CD4-positive, alpha-beta T cell (primary cell): ENCODE data around the gene DOCK4. TPM values are rescaled to one million over a fixed set of nuclear protein-coding genes. Genes with fewer than 3 reads are reported as not detected.

ENCODE experiments used
- ATAC-seq: fragments of 200-7000 bp; cut with Tn5 transposase; one replicate; pipeline ENCODE4 v1.10.0; 2022; ENCODE audit warnings: mild to moderate bottlenecking; ENCODE audit not compliant: poor library complexity
- CTCF ChIA-PET: fragments of 350-600 bp; sonication (Branson Sonifier 250); formaldehyde crosslinking; loops from one replicate; lab custom pipeline; 2021; ENCODE audit warnings: antibody characterized with exemption, inconsistent platforms; lab: Charles Lee
- POLR2A ChIA-PET: fragments of 350-600 bp; sonication (Branson Sonifier 250); formaldehyde crosslinking; loops from one replicate; lab custom pipeline; 2021; ENCODE audit warnings: antibody characterized with exemption, inconsistent platforms; lab: Charles Lee
- DNase-seq, 14 experiments: peaks; one replicate each; pipeline ENCODE4 v3.0.0-alpha.2; 2013 to 2020; ENCODE audit warnings: mixed read lengths in 2 of 14
- H3K27ac ChIP-seq, 2 donors: one replicate each; pipeline versions ENCODE4 v1.5.1 to v1.7.0; 2013; ENCODE audit warnings: low read length in 2 of 2, low read depth in 1 of 2, mild to moderate bottlenecking in 1 of 2
- H3K27me3 ChIP-seq, 2 experiments: 1 replicate in 1 of 2; 2 replicates in 1 of 2; pipeline versions ENCODE4 v1.6.1 to v1.7.0; 2013; ENCODE audit warnings: low read length in 2 of 2, control low read depth in 1 of 2, mild to moderate bottlenecking in 1 of 2, moderate library complexity in 1 of 2; ENCODE audit not compliant: insufficient read depth in 2 of 2, control insufficient read depth in 1 of 2
- H3K36me3 ChIP-seq: one replicate; pipeline ENCODE4 v1.6.1; 2013; ENCODE audit warnings: low read length, control low read depth; ENCODE audit not compliant: insufficient read depth
- H3K4me1 ChIP-seq: one replicate; pipeline ENCODE4 v1.6.1; 2013; ENCODE audit warnings: low read length, control low read depth; ENCODE audit not compliant: insufficient read depth
- H3K4me3 ChIP-seq: one replicate; pipeline ENCODE4 v1.5.1; 2013; ENCODE audit warnings: mild to moderate bottlenecking, low read length, moderate library complexity
- H3K9me3 ChIP-seq, 2 experiments: 1 replicate in 1 of 2; 2 replicates in 1 of 2; pipeline versions ENCODE4 v1.6.1 to v1.7.0; 2013; ENCODE audit warnings: low read length in 2 of 2, mild to moderate bottlenecking in 2 of 2, control low read depth in 1 of 2, moderate library complexity in 1 of 2; ENCODE audit not compliant: control insufficient read depth in 1 of 2, insufficient read depth in 1 of 2
- H3K27ac Mint-ChIP-seq: one replicate; pipeline ENCODE4 v1.8.0; 2020; ENCODE audit warnings: mixed read lengths
- H3K27me3 Mint-ChIP-seq: one replicate; pipeline ENCODE4 v1.8.0; 2021; ENCODE audit warnings: mixed read lengths
- H3K36me3 Mint-ChIP-seq: one replicate; pipeline ENCODE4 v1.8.0; 2021; ENCODE audit warnings: low read depth, mixed read lengths
- H3K4me1 Mint-ChIP-seq: one replicate; pipeline ENCODE4 v1.8.0; 2021; ENCODE audit warnings: low read depth, mixed read lengths
- H3K4me3 Mint-ChIP-seq: one replicate; pipeline ENCODE4 v1.8.0; 2020; ENCODE audit warnings: mild to moderate bottlenecking, mixed read lengths
- H3K9me3 Mint-ChIP-seq: one replicate; pipeline ENCODE4 v1.8.0; 2020; ENCODE audit warnings: mixed read lengths
- CTCF ChIP-seq: fragments of 200-600 bp; IDR thresholded peaks from one replicate; pipeline ENCODE4 v1.8.0; 2022; ENCODE audit warnings: antibody characterized with exemption, mild to moderate bottlenecking
- intact Hi-C, 2 experiments: fragments of 100-400 bp; cut with DNase I in 1 of 2; cut with micrococcal nuclease in 1 of 2; formaldehyde crosslinking; loops; one replicate each; pipeline versions ENCODE4 v1.15.1 to v1.9.0; 2023 to 2025; cut with DNase I, micrococcal nuclease
- total RNA-seq, 174 experiments: library from RNA in 2 of 174; stranded (reverse) in 2 of 174; gene quantifications; one replicate each; pipeline ENCODE4 v1.2.3 and lab custom pipeline; 2021 to 2026

Gene DOCK4
- total RNA-seq, 2 experiments from 2014 or later: 0.31 to 0.38 TPM

GRCh38 chr7:112005205-112005775 is 200.9 kb downstream of the DOCK4 start:
- Histone ChIP-seq H3K4me1 (no peaks in the 10 kb centered on the region), H3K27ac (no peak overlapping the region), H3K9me3 (no peaks in the 10 kb centered on the region), H3K36me3 (no peaks in the 10 kb centered on the region), H3K4me3 (no peak overlapping the region), H3K27me3 (no peaks in the 10 kb centered on the region)
- Mint-ChIP-seq H3K9me3 (no peaks in the 10 kb centered on the region), H3K4me1 (no peaks in the 10 kb centered on the region), H3K27ac (no peak overlapping the region), H3K27me3 (no peaks in the 10 kb centered on the region), H3K4me3 (no peak overlapping the region), H3K36me3 (no peaks in the 10 kb centered on the region)
- no peak for TF ChIP-seq CTCF
- ChIA-PET CTCF (no interaction called here), POLR2A (no interaction called here)
- ATAC-seq: no peak
- intact Hi-C loops: no loop called here
- no peak for DNase-seq

- POLR2A ChIA-PET: no interaction called here
- no peaks in the 10 kb centered on the region for H3K36me3 ChIP-seq
- Mint-ChIP-seq H3K36me3 (no peaks in the 10 kb centered on the region), H3K27ac (no peak overlapping the region), H3K9me3 (no peaks in the 10 kb centered on the region), H3K27me3 (no peaks in the 10 kb centered on the region), H3K4me3 (no peak overlapping the region), H3K4me1 (no peaks in the 10 kb centered on the region)
- DNase-seq (peak in 2 of 14 experiments; percentile 2 to 26), ATAC-seq (no peak)
- no peaks in the 10 kb centered on the region for H3K4me1 ChIP-seq
- TF ChIP-seq CTCF: no peak
- H3K4me3 ChIP-seq: no peak overlapping the region
- intact Hi-C loops: no loop called here
- H3K27me3 ChIP-seq: no peaks in the 10 kb centered on the region
- no peak overlapping the region for H3K27ac ChIP-seq
- H3K9me3 ChIP-seq: no peaks in the 10 kb centered on the region
- CTCF ChIA-PET: no interaction called here
These were observed 204.9 kb downstream of the DOCK4 start for GRCh38 chr7:112001091-112001826.

GRCh38 chr7:111998326-111998725 is 207.9 kb downstream of the DOCK4 start:
- Histone ChIP-seq H3K27ac (no peak overlapping the region), H3K27me3 (no peaks in the 10 kb centered on the region), H3K9me3 (no peaks in the 10 kb centered on the region), H3K4me3 (no peak overlapping the region), H3K4me1 (no peaks in the 10 kb centered on the region), H3K36me3 (no peaks in the 10 kb centered on the region)
- ATAC-seq: no peak
- no peaks in the 10 kb centered on the region for H3K4me1 Mint-ChIP-seq
- no peaks in the 10 kb centered on the region for H3K36me3 Mint-ChIP-seq
- no peak overlapping the region for H3K27ac Mint-ChIP-seq
- H3K27me3 Mint-ChIP-seq: no peaks in the 10 kb centered on the region
- H3K9me3 Mint-ChIP-seq: no peaks in the 10 kb centered on the region
- DNase-seq: no peak
- ChIA-PET CTCF (no interaction called here), POLR2A (no interaction called here)
- H3K4me3 Mint-ChIP-seq: no peak overlapping the region
- intact Hi-C loops: no loop called here
- no peak for TF ChIP-seq CTCF
